Stomach (tissue), 9 donors: ENCODE data around the gene NOM1. TPM values are rescaled to one million over a fixed set of nuclear protein-coding genes. Genes with fewer than 3 reads are reported as not detected.

Experiments
- DNase-seq, 2 donors: peaks; one replicate each; pipeline versions ENCODE4 v3.0.0 to v3.0.0-alpha.2; 2013 to 2019
- H3K27ac ChIP-seq, 5 donors: fragments of 200-600 bp in 4 of 5; sonication (generic) in 4 of 5; one replicate each; pipeline ENCODE4 v1.5.1; 2013 to 2019; ENCODE audit warnings: mild to moderate bottlenecking in 1 of 5, moderate library complexity in 1 of 5
- H3K27me3 ChIP-seq, 3 donors: fragments of 200-600 bp; sonication (generic); one replicate each; pipeline ENCODE4 v1.5.1; 2017 to 2019; ENCODE audit warnings: mixed run types in 1 of 3
- H3K36me3 ChIP-seq, 4 donors: fragments of 200-600 bp; sonication (generic); 1 replicate in 3 of 4; 2 replicates in 1 of 4; pipeline ENCODE4 v1.5.1; 2016 to 2019
- H3K4me1 ChIP-seq, 4 donors: fragments of 200-600 bp; sonication (generic); one replicate each; pipeline ENCODE4 v1.5.1; 2016 to 2019
- H3K4me3 ChIP-seq, 4 donors: fragments of 200-600 bp; sonication (generic) in 3 of 4; one replicate each; pipeline ENCODE4 v1.5.1; 2016 to 2019; ENCODE audit warnings: mild to moderate bottlenecking in 1 of 4
- H3K9me3 ChIP-seq, 4 donors: fragments of 200-600 bp; sonication (generic); one replicate each; pipeline ENCODE4 v1.5.1; 2016 to 2019
- CTCF ChIP-seq, 7 experiments: fragments of 450-650 bp in 4 of 7; fragments of 200-600 bp in 3 of 7; sonication (generic) in 3 of 7; IDR thresholded peaks; one replicate each; pipeline ENCODE4 v1.5.1; 2016 to 2019; ENCODE audit warnings: antibody characterized with exemption in 7 of 7, control low read depth in 2 of 7, mild to moderate bottlenecking in 1 of 7
- EP300 ChIP-seq: sonication (generic); formaldehyde crosslinking; IDR thresholded peaks from one replicate; pipeline ENCODE4 v1.6.1; 2017; ENCODE audit warnings: antibody characterized with exemption
- POLR2A ChIP-seq, 4 donors: fragments of 450-650 bp; IDR thresholded peaks; one replicate each; pipeline ENCODE4 v1.6.1; 2016; ENCODE audit warnings: antibody characterized with exemption in 4 of 4, control low read depth in 2 of 4, mild to moderate bottlenecking in 1 of 4, moderate library complexity in 1 of 4
- POLR2AphosphoS5 ChIP-seq, 3 donors: sonication (generic); formaldehyde crosslinking; IDR thresholded peaks; one replicate each; pipeline ENCODE4 v1.6.1; 2016; ENCODE audit warnings: antibody characterized with exemption in 3 of 3
- WGBS, 5 donors: extraction: QIAGEN DNeasy Blood & Tissue Kit in 3 of 5; methylation state at CpG; one replicate each; pipeline versions ENCODE4 v1.1.5 to v1.1.7; 2013 to 2018; 5-methylcytosine and 5-hydroxymethylcytosine counted together
- intact Hi-C: fragments of 100-400 bp; cut with DNase I; formaldehyde crosslinking; loops from one replicate; pipeline ENCODE4 v1.15.1; 2023; ENCODE audit warnings: low total_unique reads
- polyA plus RNA-seq, 3 donors: library from polyadenylated mRNA; stranded (reverse); fragments of 200-250 nt; gene quantifications; one replicate each; pipeline ENCODE4 v1.2.3, GENCODE V29; 2013
- total RNA-seq, 5 donors: library from RNA; depleted of rRNA; stranded (reverse); fragments of >200 nt; gene quantifications; one replicate each; pipeline versions ENCODE4 v1.1.0 to v1.2.3, GENCODE V29; 2014 to 2016
- donor health status: healthy with polysubstance abuse.
- donor health status: Bipolar disorder and iron deficiency.
- donor health status: healthy.

NOM1 gene
- total and polyA plus RNA-seq, 8 donors = 0.58 to 117 (median 12.4) TPM

- Histone ChIP-seq H3K27ac (no peak overlapping the region), H3K27me3 (no peaks in the 10 kb centered on the region), H3K4me1 (peaks cover 4 to 17% (median 9%) of the 10 kb centered on the region in 4 donors), H3K9me3 (no peaks in the 10 kb centered on the region), H3K4me3 (no peak overlapping the region), H3K36me3 (peaks cover 67 to 97% (median 95%) of the 10 kb centered on the region in 4 donors)
- no peak for DNase-seq
- 83 to 98% (median 93%) methylated on average over 2 of the region's 2 CpGs for WGBS, 5 donors
- intact Hi-C loops = no loop called here
- TF ChIP-seq EP300 (no peak), POLR2AphosphoS5 (IDR thresholded peaks at IDR 0.05) (no peak), POLR2A (IDR thresholded peaks at IDR 0.05) (no peak), CTCF (IDR thresholded peaks at IDR 0.05) (no peak)
Measured at GRCh38 chr7:156956727-156957126, 7.2 kb downstream of the NOM1 start.

GRCh38 chr7:156962145-156962544 lies 12.6 kb downstream of the NOM1 start:
- no peak overlapping the region for H3K4me3 ChIP-seq
- no peak overlapping the region for H3K27ac ChIP-seq
- H3K36me3 ChIP-seq = peaks cover 63 to 100% (median 99%) of the 10 kb centered on the region in 4 donors
- H3K27me3 ChIP-seq = no peaks in the 10 kb centered on the region
- no peak for DNase-seq
- intact Hi-C loops = loop anchor here (10.0 kb wide), 1 partner anchor 293 kb away; no protein-coding TSS in a partner anchor
- H3K4me1 ChIP-seq = no peaks in the 10 kb centered on the region
- WGBS, 5 donors = 92 to 97% (median 95%) methylated on average over 18 of the region's 18 CpGs
- no peaks in the 10 kb centered on the region for H3K9me3 ChIP-seq
- TF ChIP-seq POLR2A (IDR thresholded peaks at IDR 0.05) = no peak
- no peak for TF ChIP-seq CTCF (IDR thresholded peaks at IDR 0.05)
- TF ChIP-seq EP300 = no peak
- TF ChIP-seq POLR2AphosphoS5 (IDR thresholded peaks at IDR 0.05) = no peak

GRCh38 chr7:156962897-156963296 lies 13.4 kb downstream of the NOM1 start:
- H3K4me1 ChIP-seq = no peaks in the 10 kb centered on the region
- 92 to 98% (median 96%) methylated on average over 16 of the region's 16 CpGs for WGBS, 5 donors
- intact Hi-C loops = loop anchor here (10.0 kb wide), 1 partner anchor 292 kb away; no protein-coding TSS in a partner anchor
- no peak overlapping the region for H3K27ac ChIP-seq
- H3K4me3 ChIP-seq = no peak overlapping the region
- H3K36me3 ChIP-seq = peaks cover 65 to 100% (median 100%) of the 10 kb centered on the region in 4 donors
- H3K27me3 ChIP-seq = no peaks in the 10 kb centered on the region
- no peak for TF ChIP-seq POLR2A (IDR thresholded peaks at IDR 0.05)
- no peak for TF ChIP-seq CTCF (IDR thresholded peaks at IDR 0.05)
- no peak for DNase-seq
- no peaks in the 10 kb centered on the region for H3K9me3 ChIP-seq

GRCh38 chr7:156963472-156963871 lies 14.0 kb downstream of the NOM1 start:
- Histone ChIP-seq H3K4me3 (no peak overlapping the region), H3K36me3 (peaks cover 63 to 100% (median 100%) of the 10 kb centered on the region in 4 donors), H3K27me3 (no peaks in the 10 kb centered on the region), H3K4me1 (no peaks in the 10 kb centered on the region), H3K27ac (no peak overlapping the region), H3K9me3 (no peaks in the 10 kb centered on the region)
- DNase-seq = no peak
- TF ChIP-seq POLR2A (IDR thresholded peaks at IDR 0.05) = no peak
- no peak for TF ChIP-seq EP300
- TF ChIP-seq CTCF (IDR thresholded peaks at IDR 0.05) = no peak
- no peak for TF ChIP-seq POLR2AphosphoS5 (IDR thresholded peaks at IDR 0.05)
- intact Hi-C loops = loop anchor here (10.0 kb wide), 1 partner anchor 291 kb away; no protein-coding TSS in a partner anchor
- 85 to 93% (median 88%) methylated on average over 12 of the region's 12 CpGs for WGBS, 5 donors
